H54 (cell line): ENCODE measurements around the gene SH3RF3.
"Not testable (repeated sequence)": the region's sequence is repeated elsewhere in the genome, so short reads cannot be mapped to it uniquely, and the experiment has no call there.

Experiments used
- DNase-seq: peaks from one replicate; pipeline ENCODE4 v3.0.0; 2011; ENCODE audit warnings: low spot score, mixed read lengths; ENCODE audit not compliant: insufficient read length
- FAIRE-seq: peaks from 3 replicates; lab custom pipeline; 2011; peaks lifted over from hg19 to GRCh38; lab: Jason Lieb, UNC
- POLR2A ChIP-seq: IDR thresholded peaks from 2 replicates; pipeline ENCODE4 v1.6.1; 2011; ENCODE audit warnings: low read depth, mild to moderate bottlenecking, low read length

Gene SH3RF3

GRCh38 chr2:109148991-109149645 is 20.1 kb downstream of the SH3RF3 start:
- no peak for FAIRE-seq
- no peak for DNase-seq
- no peak for TF ChIP-seq POLR2A

GRCh38 chr2:109150559-109150958 is 21.6 kb downstream of the SH3RF3 start:
- DNase-seq = no peak
- TF ChIP-seq POLR2A = no peak
- FAIRE-seq = no peak

GRCh38 chr2:109151519-109151918 is 22.5 kb downstream of the SH3RF3 start:
- DNase-seq (no peak), FAIRE-seq (no peak)
- TF ChIP-seq POLR2A = no peak

- FAIRE-seq (no peak), DNase-seq (no peak)
- no peak for TF ChIP-seq POLR2A
These were observed 24.2 kb downstream of the SH3RF3 start for GRCh38 chr2:109153005-109153784.

- FAIRE-seq = no peak
- no peak for TF ChIP-seq POLR2A
- DNase-seq = no peak
These were observed 24.8 kb downstream of the SH3RF3 start for GRCh38 chr2:109153807-109154206.

- no peak for TF ChIP-seq POLR2A
- FAIRE-seq (no peak), DNase-seq (no peak)
These were observed 25.2 kb downstream of the SH3RF3 start for GRCh38 chr2:109154226-109154625.

GRCh38 chr2:109155553-109156451 is 26.8 kb downstream of the SH3RF3 start:
- no peak for FAIRE-seq
- TF ChIP-seq POLR2A = no peak
- no peak for DNase-seq

GRCh38 chr2:109157563-109158105 is 28.6 kb downstream of the SH3RF3 start:
- DNase-seq (no peak), FAIRE-seq (no peak)
- TF ChIP-seq POLR2A = no peak

GRCh38 chr2:109158237-109158636 is 29.2 kb downstream of the SH3RF3 start:
- FAIRE-seq (no peak), DNase-seq (no peak)
- TF ChIP-seq POLR2A = no peak

GRCh38 chr2:109159096-109159495 is 30.1 kb downstream of the SH3RF3 start:
- no peak for FAIRE-seq
- no peak for TF ChIP-seq POLR2A

GRCh38 chr2:109160714-109161440 is 31.9 kb downstream of the SH3RF3 start:
- DNase-seq (no peak), FAIRE-seq (no peak)
- TF ChIP-seq POLR2A = no peak

More at GRCh38 chr2:109159096-109159495, 30.1 kb downstream of the SH3RF3 start:
- DNase-seq = no peak

GRCh38 chr2:109162367-109162766 is 33.4 kb downstream of the SH3RF3 start:
- not testable (repeated sequence) for DNase-seq, FAIRE-seq

GRCh38 chr2:109162999-109163398 is 34.0 kb downstream of the SH3RF3 start:
- TF ChIP-seq POLR2A = no peak
- no peak for DNase-seq
- FAIRE-seq = no peak
